ENCODE results near the gene SLC34A2.
A peak's percentile ranks its signal among the peaks of the same experiment; 100 is the strongest.

The SLC34A2 gene

GRCh38 chr4:25662306-25662705 lies 6.7 kb downstream of the SLC34A2 start:
- DNase-seq = no peak

- DNase-seq = no peak
Observed at GRCh38 chr4:25663781-25664180, 8.1 kb downstream of the SLC34A2 start.

DNA sequence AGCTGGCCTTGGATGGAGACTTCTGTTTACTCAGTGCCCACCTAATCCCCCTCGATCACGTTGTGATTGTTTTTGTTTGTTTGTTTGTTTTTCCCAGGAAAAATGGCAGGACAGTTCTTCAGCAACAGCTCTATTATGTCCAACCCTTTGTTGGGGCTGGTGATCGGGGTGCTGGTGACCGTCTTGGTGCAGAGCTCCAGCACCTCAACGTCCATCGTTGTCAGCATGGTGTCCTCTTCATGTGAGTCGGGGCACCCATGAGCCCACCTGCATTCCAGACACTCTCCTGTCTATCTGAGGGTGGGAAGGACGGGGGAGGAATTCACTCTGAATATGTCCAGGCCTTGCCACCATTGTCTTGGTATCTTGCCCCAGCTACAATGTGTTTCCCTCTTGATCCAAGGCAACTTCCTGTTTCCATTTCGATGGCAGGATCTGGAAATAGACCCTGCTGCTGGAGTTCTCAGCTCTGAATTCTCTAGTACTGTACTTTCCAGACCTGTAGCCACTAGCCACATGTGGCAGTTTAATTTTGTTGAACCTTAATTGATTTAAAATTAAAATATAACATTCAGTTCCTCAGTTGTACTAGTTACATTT lies 10.5 kb downstream of the SLC34A2 start:
- DNase-seq = no peak

GRCh38 chr4:25667931-25668557 lies 12.4 kb downstream of the SLC34A2 start:
- no peak for DNase-seq

DNA sequence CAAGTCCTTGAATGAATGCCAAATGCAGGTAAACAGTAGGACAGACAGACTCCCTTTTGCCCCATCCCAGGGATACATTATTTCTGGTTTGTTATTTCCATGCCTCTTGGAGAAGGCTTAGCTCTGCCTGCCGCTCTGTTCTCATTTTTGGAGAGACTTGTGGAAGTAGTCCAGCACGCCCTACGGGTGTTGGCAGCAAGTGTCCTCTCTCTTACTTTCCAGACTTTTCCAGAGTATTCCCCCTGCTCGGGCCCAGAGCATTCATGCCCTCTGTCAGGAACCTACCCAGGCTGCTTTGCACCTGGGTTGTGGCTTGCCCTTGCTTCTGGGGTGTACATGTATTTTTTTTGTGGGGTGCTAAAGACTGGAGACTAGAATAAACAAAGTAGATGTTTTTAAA lies 15.3 kb downstream of the SLC34A2 start:
- no peak for DNase-seq

DNA sequence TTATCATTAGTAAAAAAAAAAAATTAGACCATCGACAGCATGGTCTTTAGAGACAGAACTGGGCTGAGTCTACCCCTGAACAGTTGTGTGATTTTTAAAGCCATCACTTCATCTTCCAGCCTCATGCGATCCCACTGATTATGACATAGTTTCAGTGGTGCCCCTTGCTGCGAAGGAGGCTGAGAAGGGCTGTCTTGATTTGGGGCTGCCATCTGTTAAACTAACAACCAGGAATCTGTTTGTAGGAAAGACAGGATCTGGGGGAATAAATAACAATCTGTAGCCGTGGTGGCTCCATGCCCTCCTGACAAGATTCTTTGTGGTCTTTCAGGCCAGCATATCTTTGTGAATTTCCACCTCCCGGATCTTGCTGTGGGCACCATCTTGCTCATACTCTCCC lies 17.1 kb downstream of the SLC34A2 start:
- DNase-seq = no peak

DNA sequence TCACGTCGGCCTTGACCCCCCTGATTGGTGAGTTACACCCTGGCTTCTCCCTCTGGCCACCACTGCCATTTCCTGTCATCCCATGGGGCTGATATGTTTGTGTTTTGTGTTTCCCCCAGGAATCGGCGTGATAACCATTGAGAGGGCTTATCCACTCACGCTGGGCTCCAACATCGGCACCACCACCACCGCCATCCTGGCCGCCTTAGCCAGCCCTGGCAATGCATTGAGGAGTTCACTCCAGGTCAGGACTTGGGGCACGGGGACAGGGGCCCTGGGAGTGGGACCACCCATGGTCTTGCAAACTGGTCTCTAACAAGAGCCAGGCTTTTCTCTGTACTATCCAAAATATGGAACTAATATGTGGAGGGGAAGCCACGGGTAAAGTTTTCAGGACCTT lies 18.7 kb downstream of the SLC34A2 start:
- DNase-seq = no peak

GRCh38 chr4:25676221-25676620 lies 20.6 kb downstream of the SLC34A2 start:
- DNase-seq = no peak

GRCh38 chr4:25677157-25677556 lies 21.5 kb downstream of the SLC34A2 start:
- DNase-seq = no peak

- no peak for DNase-seq
Observed at GRCh38 chr4:25677943-25678342, 22.3 kb downstream of the SLC34A2 start.

- DNase-seq = no peak
Observed at GRCh38 chr4:25687773-25688172, 32.1 kb downstream of the SLC34A2 start.

DNA sequence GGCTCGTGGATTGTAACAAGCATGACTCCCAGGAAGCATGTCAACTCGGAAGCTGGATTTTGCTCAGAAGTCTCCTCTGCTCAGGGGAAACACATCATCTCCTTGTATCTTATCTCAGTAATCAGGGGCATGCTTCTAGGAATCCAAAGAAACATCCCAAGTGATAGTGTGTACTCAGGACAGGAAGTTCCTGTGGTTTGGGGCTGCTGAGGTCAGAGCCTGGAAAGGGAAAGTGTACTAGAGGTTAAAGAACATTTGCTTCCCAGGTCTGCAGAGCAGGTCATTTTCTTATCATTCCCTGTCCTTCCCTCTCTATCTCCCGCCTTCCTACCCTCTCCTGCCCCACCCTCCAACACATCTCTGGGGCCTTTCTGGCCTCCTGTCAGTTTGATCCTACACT lies 38.8 kb downstream of the SLC34A2 start:
- no peak for DNase-seq

GRCh38 chr4:25696409-25696808 lies 40.8 kb downstream of the SLC34A2 start:
- peak; percentile 66 for DNase-seq

DNA sequence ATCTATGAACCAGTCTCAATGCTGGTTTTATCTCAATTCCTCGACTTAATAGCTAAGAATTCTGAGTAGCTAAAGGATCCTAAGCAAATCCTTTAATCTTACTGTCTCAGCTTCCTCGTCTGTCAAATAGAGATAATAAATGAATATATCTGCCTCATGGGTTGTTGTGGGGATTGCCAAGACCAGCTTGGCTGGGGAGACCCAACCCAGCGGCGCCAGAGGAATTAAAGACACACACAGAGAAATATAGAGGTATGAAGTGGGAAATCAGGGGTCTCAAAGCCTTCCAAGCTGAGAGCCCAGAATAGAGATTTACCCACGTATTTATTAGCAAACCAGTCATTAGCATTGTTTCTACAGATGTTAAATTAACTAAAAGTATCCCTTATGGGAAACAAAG lies 41.9 kb downstream of the SLC34A2 start:
- no peak for DNase-seq

DNA sequence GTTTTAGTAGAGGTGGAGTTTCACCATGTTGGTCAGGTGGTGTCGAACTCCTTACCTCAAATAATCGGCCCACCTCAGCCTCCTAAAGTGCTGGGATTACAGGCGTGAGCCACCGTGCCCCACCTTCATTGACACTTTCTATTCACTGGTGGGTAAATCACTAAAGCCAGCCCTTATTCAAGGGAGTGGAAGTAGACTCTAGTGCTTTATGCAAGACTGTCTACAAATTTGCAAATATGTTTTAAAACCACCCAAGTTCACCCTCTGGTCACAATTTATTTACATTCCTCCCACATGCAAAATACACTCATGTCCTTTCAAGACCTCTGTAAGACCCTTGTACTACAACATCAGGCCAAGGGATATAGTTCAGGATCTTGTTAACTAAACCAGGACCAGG lies 45.0 kb downstream of the SLC34A2 start:
- no peak for DNase-seq

- DNase-seq = no peak
Observed at GRCh38 chr4:25702848-25703247, 47.2 kb downstream of the SLC34A2 start.

- DNase-seq = no peak
Observed at GRCh38 chr4:25703731-25704388, 48.2 kb downstream of the SLC34A2 start.

DNA sequence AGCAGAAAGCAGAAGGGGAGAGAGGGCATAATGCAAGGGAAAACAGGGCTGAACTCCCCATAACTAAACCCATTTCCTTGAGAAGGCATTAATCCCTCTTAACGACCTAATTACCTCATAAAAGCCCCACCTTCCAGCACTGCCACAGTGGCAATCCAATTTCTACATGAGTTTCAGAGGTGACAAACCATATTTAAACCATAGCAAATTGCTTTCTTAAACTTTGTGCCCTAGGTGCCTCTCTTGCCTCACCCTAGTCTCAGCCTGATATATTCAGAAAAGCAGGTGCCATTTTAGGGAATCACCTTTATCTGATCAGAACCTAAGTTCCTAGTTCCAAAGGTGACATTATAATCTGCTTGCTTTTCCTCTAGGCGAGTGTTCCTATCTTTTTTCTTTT lies 48.9 kb downstream of the SLC34A2 start:
- no peak for DNase-seq

- no peak for DNase-seq
Observed at GRCh38 chr4:25710637-25711036, 55.0 kb downstream of the SLC34A2 start.

GRCh38 chr4:25712611-25713010 lies 57.0 kb downstream of the SLC34A2 start:
- no peak for DNase-seq

- no peak for DNase-seq
Observed at GRCh38 chr4:25713812-25714211, 58.2 kb downstream of the SLC34A2 start.

DNA sequence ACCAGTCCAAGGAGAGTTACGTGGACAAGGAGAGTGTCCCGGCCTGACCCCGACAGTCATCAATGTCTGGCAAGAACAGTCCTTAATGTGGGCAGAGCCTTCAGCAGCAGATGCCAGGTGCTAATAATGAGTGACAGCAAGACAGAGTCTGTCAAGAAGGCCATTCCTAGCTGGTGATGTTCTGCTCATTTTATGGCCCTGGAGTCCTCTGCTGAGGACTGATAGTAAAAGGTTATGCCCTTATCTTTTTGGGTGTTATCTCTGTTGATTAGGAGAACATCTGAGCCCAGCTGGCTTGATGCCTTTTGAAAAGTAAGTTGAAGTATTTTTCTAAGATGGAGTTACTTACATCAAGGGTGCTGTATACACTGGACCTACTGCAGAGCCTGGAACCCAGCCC lies 67.3 kb downstream of the SLC34A2 start:
- no peak for DNase-seq

GRCh38 chr4:25723409-25723808 lies 67.8 kb downstream of the SLC34A2 start:
- DNase-seq = no peak

GRCh38 chr4:25725870-25726269 lies 70.2 kb downstream of the SLC34A2 start:
- no peak for DNase-seq

All from NCI-H146 (cell line).